NCI-H82 treated with DMSO at 0.1 percent for 48 hours (cell line): Measurements from ENCODE around the gene HRCT1.
"Not testable (repeated sequence)": the region's sequence is repeated elsewhere in the genome, so short reads cannot be mapped to it uniquely, and the experiment has no call there.

Source experiments
- DNase-seq: peaks from one replicate; lab custom pipeline; 2025; ENCODE audit not compliant: unreplicated experiment; lab: John Stamatoyannopoulos, UW

Gene HRCT1

GRCh38 chr9:35896570-35896969 lies 9.4 kb upstream of the HRCT1 start:
- DNase-seq = no peak

GRCh38 chr9:35897376-35898099 lies 8.5 kb upstream of the HRCT1 start:
- DNase-seq = not testable (repeated sequence)

- DNase-seq = no peak
Observed at GRCh38 chr9:35898337-35898736, 7.7 kb upstream of the HRCT1 start.

GRCh38 chr9:35899021-35899420 lies 7.0 kb upstream of the HRCT1 start:
- DNase-seq = no peak

- DNase-seq = peak; percentile 4
Observed at GRCh38 chr9:35903049-35903448, 3.0 kb upstream of the HRCT1 start.

- no peak for DNase-seq
Observed at GRCh38 chr9:35904338-35904737, 1.7 kb upstream of the HRCT1 start.

GRCh38 chr9:35905051-35905781 lies 786 bp upstream of the HRCT1 start:
- DNase-seq = no peak

- peak; percentile 86 for DNase-seq
Observed at GRCh38 chr9:35906923-35907699, 1.1 kb downstream of the HRCT1 start.

GRCh38 chr9:35907711-35908503 lies 1.9 kb downstream of the HRCT1 start:
- peak; percentile 28 for DNase-seq

GRCh38 chr9:35908504-35909125 lies 2.6 kb downstream of the HRCT1 start:
- DNase-seq = no peak

GRCh38 chr9:35909274-35909673 lies 3.3 kb downstream of the HRCT1 start, which contains the start of gene SPAAR:
Gene SPAAR (plus strand): TSS chr9:35909490. CDS start chr9:35910464, 974 bp downstream.
- no peak for DNase-seq

- no peak for DNase-seq
Observed at GRCh38 chr9:35909687-35910612, 3.9 kb downstream of the HRCT1 start.

- DNase-seq = peak; percentile 10
Observed at GRCh38 chr9:35910613-35911359, 4.8 kb downstream of the HRCT1 start.

- DNase-seq = no peak
Observed at GRCh38 chr9:35911690-35912089, 5.7 kb downstream of the HRCT1 start.

GRCh38 chr9:35912791-35913400 lies 6.9 kb downstream of the HRCT1 start:
- DNase-seq = no peak

- DNase-seq = not testable (repeated sequence)
Observed at GRCh38 chr9:35913429-35913828, 7.4 kb downstream of the HRCT1 start.

- no peak for DNase-seq
Observed at GRCh38 chr9:35914301-35914807, 8.4 kb downstream of the HRCT1 start.
